ENCODE measurements around the gene VGLL4.
"Not testable (repeated sequence)": the region's sequence is repeated elsewhere in the genome, so short reads cannot be mapped to it uniquely, and the experiment has no call there.

The VGLL4 gene

GRCh38 chr3:11604139-11604892 lies 39.4 kb downstream of the VGLL4 start:
- no peak for DNase-seq

GRCh38 chr3:11603628-11604027 lies 40.1 kb downstream of the VGLL4 start:
- no peak for DNase-seq

GRCh38 chr3:11602886-11603527 lies 40.7 kb downstream of the VGLL4 start:
- DNase-seq, result no peak

- no peak for DNase-seq
Measured at GRCh38 chr3:11602239-11602840, 41.4 kb downstream of the VGLL4 start.

- DNase-seq, result no peak
Measured at GRCh38 chr3:11601446-11602238, 42.1 kb downstream of the VGLL4 start.

GRCh38 chr3:11600501-11601282 lies 43.0 kb downstream of the VGLL4 start:
- no peak for DNase-seq

- no peak for DNase-seq
Measured at GRCh38 chr3:11596387-11596786, 47.3 kb downstream of the VGLL4 start.

- DNase-seq, result not testable (repeated sequence)
Measured at GRCh38 chr3:11595024-11595423, 48.7 kb downstream of the VGLL4 start.

GRCh38 chr3:11593318-11594034 lies 50.2 kb downstream of the VGLL4 start:
- DNase-seq, result no peak

GRCh38 chr3:11592445-11593298 lies 51.0 kb downstream of the VGLL4 start:
- no peak for DNase-seq

GRCh38 chr3:11591391-11592282 lies 52.1 kb downstream of the VGLL4 start:
- no peak for DNase-seq

- DNase-seq, result no peak
Measured at GRCh38 chr3:11591002-11591355, 52.7 kb downstream of the VGLL4 start.

GRCh38 chr3:11589706-11590105 lies 54.0 kb downstream of the VGLL4 start:
- DNase-seq, result no peak

GRCh38 chr3:11588755-11589154 lies 55.0 kb downstream of the VGLL4 start:
- no peak for DNase-seq

GRCh38 chr3:11588338-11588737 lies 55.4 kb downstream of the VGLL4 start:
- DNase-seq, result no peak

GRCh38 chr3:11587766-11588165 lies 55.9 kb downstream of the VGLL4 start:
- no peak for DNase-seq

- no peak for DNase-seq
Measured at GRCh38 chr3:11584570-11584969, 59.1 kb downstream of the VGLL4 start.

- DNase-seq, result no peak
Measured at GRCh38 chr3:11583638-11584046, 60.1 kb downstream of the VGLL4 start.

- DNase-seq, result no peak
Measured at GRCh38 chr3:11583235-11583634, 60.5 kb downstream of the VGLL4 start.
